Stomach (tissue), 4 donors: ENCODE data around the gene DUSP18.

ENCODE experiments used
- EP300 ChIP-seq: sonication (generic); formaldehyde crosslinking; IDR thresholded peaks from one replicate; pipeline ENCODE4 v1.6.1; 2017; ENCODE audit warnings: antibody characterized with exemption
- POLR2A ChIP-seq, 4 donors: fragments of 450-650 bp; IDR thresholded peaks; one replicate each; pipeline ENCODE4 v1.6.1; 2016; ENCODE audit warnings: antibody characterized with exemption in 4 of 4, control low read depth in 2 of 4, mild to moderate bottlenecking in 1 of 4, moderate library complexity in 1 of 4
- POLR2AphosphoS5 ChIP-seq, 3 donors: sonication (generic); formaldehyde crosslinking; IDR thresholded peaks; one replicate each; pipeline ENCODE4 v1.6.1; 2016; ENCODE audit warnings: antibody characterized with exemption in 3 of 3
- TF ChIP-seq, protein P1 (sequence below), 7 experiments: fragments of 450-650 bp in 4 of 7; fragments of 200-600 bp in 3 of 7; sonication (generic) in 3 of 7; IDR thresholded peaks; one replicate each; pipeline ENCODE4 v1.5.1; 2016 to 2019; ENCODE audit warnings: antibody characterized with exemption in 7 of 7, control low read depth in 2 of 7, mild to moderate bottlenecking in 1 of 7

DNA sequence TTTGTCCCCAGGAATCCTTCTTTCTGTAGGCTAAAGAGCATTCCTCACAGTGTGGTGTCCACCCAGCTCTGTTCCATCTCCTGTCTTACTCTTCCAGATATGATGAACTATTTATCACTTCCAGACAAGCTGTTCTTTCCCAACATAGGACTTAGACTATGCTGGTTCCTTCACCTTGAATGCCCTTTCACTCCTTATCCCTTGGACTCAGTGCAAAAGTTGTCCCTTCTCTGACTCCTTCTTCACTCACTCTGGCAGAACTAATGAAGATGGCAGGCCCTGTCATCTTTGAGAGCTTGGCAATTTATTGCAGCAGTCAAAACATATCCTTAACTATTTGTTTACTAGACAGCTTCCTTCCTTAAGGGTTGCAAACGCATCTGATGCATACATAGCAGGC is 23.5 kb upstream of the DUSP18 start:
- TF ChIP-seq POLR2A (IDR thresholded peaks at IDR 0.05) (no peak), POLR2AphosphoS5 (IDR thresholded peaks at IDR 0.05) (no peak), EP300 (no peak)
- TF ChIP-seq, protein P1, sequence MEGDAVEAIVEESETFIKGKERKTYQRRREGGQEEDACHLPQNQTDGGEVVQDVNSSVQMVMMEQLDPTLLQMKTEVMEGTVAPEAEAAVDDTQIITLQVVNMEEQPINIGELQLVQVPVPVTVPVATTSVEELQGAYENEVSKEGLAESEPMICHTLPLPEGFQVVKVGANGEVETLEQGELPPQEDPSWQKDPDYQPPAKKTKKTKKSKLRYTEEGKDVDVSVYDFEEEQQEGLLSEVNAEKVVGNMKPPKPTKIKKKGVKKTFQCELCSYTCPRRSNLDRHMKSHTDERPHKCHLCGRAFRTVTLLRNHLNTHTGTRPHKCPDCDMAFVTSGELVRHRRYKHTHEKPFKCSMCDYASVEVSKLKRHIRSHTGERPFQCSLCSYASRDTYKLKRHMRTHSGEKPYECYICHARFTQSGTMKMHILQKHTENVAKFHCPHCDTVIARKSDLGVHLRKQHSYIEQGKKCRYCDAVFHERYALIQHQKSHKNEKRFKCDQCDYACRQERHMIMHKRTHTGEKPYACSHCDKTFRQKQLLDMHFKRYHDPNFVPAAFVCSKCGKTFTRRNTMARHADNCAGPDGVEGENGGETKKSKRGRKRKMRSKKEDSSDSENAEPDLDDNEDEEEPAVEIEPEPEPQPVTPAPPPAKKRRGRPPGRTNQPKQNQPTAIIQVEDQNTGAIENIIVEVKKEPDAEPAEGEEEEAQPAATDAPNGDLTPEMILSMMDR (IDR thresholded peaks at IDR 0.05): no peak
